NCI-H2196 (cell line): ENCODE results near the gene BIRC6.
"Not testable (repeated sequence)": the region's sequence is repeated elsewhere in the genome, so short reads cannot be mapped to it uniquely, and the experiment has no call there.

Experiments
- DNase-seq: peaks from one replicate; lab custom pipeline; 2025; ENCODE audit not compliant: unreplicated experiment; lab: John Stamatoyannopoulos, UW

BIRC6 gene, protein sequence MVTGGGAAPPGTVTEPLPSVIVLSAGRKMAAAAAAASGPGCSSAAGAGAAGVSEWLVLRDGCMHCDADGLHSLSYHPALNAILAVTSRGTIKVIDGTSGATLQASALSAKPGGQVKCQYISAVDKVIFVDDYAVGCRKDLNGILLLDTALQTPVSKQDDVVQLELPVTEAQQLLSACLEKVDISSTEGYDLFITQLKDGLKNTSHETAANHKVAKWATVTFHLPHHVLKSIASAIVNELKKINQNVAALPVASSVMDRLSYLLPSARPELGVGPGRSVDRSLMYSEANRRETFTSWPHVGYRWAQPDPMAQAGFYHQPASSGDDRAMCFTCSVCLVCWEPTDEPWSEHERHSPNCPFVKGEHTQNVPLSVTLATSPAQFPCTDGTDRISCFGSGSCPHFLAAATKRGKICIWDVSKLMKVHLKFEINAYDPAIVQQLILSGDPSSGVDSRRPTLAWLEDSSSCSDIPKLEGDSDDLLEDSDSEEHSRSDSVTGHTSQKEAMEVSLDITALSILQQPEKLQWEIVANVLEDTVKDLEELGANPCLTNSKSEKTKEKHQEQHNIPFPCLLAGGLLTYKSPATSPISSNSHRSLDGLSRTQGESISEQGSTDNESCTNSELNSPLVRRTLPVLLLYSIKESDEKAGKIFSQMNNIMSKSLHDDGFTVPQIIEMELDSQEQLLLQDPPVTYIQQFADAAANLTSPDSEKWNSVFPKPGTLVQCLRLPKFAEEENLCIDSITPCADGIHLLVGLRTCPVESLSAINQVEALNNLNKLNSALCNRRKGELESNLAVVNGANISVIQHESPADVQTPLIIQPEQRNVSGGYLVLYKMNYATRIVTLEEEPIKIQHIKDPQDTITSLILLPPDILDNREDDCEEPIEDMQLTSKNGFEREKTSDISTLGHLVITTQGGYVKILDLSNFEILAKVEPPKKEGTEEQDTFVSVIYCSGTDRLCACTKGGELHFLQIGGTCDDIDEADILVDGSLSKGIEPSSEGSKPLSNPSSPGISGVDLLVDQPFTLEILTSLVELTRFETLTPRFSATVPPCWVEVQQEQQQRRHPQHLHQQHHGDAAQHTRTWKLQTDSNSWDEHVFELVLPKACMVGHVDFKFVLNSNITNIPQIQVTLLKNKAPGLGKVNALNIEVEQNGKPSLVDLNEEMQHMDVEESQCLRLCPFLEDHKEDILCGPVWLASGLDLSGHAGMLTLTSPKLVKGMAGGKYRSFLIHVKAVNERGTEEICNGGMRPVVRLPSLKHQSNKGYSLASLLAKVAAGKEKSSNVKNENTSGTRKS (N-terminal part only)

DNA sequence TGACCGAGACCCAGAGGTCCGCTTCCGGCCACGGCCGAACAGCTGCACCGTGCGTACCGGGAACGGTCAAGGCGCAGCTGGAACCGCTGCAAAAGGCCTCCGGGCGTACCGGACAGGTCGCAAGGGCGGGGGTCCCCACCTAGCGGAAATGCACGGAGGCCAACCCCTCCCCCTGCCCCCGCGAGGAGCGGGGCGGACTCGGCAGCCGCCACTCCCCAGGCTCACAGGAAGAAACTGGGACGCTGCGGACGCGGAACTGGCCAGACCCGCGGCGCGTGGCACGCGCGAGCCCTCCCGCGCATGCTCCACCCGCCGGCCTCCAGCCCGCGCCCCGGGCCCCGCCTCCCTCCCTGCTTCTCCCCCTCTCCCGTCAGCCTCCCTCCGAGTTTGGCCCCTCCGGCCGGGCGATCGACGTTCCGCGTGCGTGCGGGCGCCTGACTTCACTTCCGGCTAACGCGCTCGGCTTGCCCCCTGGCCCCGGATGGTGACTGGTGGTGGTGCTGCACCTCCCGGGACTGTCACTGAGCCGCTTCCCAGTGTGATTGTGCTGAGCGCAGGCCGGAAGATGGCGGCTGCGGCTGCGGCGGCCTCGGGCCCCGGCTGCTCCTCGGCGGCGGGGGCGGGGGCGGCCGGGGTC is at the start of gene BIRC6:
Gene BIRC6, plus strand, starts transcription at position 343 of the 637 bp plus-strand sequence. Its CDS starts 139 bp downstream, at position 482.
- peak; percentile 96 for DNase-seq

DNA sequence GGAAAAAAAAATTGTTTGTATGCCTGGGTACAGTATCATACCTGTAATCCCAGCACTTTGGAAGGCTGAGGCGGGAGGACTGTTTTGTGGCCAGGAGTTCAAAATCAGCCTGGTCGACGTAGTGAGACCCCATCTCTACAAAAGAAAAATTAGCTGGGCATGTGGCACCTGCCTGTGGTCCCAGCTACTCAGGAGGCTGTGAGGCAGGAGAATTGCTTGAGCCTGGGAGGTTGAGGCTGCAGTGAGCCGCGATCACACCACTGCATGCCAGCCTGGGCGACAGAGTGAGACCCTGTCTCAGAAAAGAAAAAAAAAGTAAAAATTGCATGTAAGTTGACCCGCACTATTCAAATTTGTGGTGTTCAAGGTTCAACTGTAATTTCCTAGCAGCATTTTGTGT is 46.2 kb upstream of the BIRC6 start:
- no peak for DNase-seq

DNA sequence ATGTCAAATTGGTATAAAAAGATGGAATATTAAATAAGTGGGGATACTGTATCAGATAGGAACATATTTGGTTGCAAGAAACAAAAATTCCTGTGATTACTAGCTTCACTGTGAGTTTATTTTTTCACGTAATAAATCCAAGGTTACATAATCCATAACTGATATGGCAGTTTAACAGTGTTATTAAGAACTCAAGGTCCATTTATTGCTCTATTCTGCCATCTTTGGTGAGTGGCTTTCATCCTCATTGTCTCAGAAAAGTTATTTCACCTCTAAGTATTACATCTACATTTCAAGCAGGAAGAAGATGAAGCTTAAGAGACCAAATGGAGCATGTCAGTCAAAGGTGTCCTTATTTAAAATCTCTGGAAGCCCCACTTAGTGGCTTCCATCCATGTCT is 41.9 kb upstream of the BIRC6 start:
- DNase-seq: no peak

- not testable (repeated sequence) for DNase-seq
These were observed 28.1 kb upstream of the BIRC6 start for GRCh38 chr2:32328679-32329078.

DNA sequence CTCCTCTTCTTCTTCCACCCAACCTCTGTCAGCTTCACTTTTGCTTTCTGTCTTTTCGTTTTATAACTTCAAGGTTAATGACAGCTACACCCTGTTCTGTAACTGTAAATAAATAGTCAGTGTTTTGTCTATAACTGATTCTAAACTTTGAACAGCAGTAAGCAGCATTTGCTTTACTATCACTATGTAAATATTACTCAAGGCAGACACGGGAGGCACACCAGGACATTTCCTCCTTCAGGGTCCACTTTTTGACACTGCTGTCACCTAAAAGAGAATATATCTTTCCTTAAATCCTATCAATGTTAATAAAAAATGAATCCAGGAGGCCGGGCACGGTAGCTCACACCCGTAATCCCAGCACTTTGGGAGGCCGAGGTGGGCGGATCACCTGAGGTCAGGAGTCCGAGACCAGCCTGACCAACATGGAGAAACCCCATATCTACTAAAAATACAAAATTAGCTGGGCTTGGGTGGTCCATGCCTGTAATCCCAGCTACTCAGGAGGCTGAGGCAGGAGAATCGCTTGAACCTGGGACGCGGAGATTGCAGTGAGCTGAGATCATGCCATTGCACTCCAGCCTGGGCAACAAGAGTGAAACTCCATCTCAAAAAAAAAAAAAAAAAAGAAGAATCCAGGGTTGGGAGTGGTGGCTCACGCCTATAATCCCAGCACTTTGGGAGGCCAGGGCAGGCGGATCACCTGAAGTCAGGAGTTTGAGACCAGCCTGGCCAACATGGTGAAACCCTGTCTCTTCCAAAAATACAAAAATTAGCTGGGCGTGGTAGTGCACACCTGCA is 27.4 kb upstream of the BIRC6 start:
- DNase-seq: not testable (repeated sequence)

DNA sequence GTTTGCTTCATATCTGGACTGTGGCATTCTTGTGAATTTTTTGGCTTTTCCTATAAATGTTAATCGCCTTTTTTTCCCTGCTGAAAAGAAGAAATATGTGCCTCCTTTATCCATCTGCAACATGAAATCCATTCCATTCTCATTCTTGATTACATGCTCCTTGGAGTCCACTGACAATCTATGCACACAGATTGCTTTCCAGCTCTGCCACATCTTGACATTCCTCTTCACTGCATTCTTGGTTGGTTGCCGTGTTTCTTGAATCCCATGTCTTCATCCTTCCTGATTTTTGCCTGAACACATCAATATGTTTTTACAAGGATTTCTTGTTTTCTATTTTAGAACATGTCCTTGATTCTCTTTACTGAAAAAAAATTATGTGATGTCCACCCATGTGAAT is 26.7 kb upstream of the BIRC6 start:
- DNase-seq: no peak

DNA sequence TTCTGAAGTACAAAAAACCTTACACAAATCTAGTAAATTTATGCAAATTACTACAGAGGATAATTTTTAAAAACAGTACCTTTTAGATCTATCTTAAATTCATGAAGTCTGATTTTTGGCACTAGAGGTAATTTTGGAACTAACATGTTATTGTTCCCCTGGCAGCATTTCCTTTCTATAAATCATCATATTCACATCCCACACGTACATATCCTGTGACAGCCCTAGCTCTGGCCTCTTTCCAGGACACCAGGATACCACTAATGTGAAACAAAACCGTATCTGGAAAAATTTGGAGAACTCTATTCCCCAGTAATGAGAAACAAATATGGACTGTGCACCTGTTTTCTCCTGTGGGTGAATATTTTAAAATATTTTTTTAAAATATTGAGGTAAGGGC is 14.0 kb upstream of the BIRC6 start:
- DNase-seq: no peak

DNA sequence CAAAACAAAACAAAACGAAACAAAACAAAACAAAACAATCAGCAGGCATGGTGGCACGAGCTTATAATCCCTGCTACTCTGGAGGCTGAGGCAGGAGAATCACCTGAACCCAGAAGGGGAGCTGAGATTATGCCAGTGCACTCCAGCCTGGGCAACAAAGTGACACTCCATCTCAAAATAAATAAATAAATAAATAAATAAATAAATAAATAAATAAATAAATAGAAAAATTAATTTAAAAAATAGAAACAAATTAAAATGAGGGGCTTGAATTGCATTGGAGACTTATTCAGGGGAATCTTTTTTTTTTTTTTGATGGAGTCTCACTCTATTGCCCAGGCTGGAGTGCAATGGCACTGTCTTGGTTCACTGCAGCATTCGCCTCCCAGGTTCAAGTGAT is 6.0 kb upstream of the BIRC6 start:
- not testable (repeated sequence) for DNase-seq

DNA sequence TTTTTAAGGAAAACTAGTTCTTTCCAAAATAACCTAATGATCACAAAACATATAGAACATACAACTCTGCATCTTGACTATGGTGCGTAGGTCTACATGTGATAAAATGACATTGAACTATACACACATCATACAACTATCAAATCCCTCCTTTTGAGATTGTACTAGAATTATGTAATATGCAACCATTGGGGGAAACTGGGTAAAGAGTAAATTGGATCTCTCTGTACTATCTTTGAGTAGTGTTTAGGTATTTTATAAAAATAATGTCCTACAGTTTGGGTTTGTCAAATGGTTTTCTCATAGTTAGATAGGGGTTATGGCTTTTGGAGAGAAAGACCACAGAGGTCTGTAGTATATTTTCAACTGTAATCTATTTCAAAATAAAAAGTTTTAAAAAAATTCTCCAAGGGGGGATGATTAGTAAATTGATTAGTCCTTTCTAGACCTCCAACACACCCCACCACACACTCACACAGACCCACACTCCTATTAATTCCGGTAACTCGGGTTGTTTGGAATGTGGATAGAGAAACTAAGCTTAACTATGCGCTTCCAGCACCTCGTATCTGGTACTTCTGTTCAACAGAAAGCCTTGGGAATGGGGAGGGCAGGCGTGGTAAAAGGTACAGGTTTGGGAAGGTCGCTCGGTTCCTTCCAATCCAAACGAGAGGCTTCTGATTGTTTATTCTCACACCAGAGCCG is 695 bp upstream of the BIRC6 start:
- no peak for DNase-seq

DNA sequence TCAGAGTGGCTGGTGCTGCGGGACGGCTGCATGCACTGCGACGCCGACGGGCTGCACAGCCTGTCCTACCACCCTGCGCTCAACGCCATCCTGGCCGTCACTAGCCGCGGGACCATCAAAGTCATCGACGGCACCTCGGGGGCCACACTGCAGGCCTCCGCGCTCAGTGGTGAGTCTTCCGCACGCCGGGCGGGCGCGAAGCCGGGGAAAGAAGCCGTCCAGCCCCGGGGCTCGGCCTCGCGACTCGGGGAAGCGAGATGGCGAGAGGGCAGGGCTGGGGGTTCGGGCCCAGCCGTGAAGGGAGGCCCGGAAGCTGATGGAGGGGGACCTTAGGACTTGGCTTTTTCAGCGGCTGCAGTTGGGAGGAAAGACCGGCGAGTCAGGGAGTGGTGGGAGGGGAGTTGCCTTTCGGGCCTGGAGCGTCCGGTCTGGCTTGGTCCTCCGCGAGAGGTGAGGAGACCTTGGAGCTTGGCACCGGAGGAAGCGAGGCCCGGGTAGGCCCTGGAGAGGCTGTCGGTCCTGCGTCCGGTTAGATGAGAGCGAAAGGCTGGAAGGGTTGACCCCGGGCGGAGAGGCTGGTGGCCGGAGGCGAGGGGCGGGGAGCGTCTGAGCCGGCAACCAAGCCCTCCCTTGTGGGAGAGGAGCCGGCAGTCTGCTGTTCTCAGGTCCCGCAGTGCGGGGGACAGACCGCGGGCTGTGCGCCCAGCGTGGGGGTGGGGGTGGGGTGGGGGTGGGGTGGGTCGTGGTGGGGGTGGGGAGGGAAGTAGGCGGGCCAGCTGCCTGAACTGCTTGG is 691 bp downstream of the BIRC6 start:
- no peak for DNase-seq

DNA sequence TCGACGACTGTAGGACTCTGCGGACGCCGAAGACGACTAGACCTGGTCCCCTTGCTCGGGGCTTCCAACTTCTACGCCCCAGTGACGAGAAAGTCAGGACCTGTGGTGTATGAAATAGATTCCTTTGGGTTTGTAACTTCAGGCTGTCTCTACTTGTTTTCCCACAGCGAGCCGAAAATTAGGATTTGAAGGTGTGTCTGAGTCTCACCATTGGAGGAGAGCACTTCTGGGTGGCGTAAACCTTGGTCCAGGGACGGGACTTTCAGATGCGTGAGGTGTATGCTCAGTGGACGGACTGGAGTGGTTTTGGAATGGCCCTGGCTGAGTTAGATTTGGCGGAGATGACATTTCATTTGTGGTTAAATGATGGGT is 1.3 kb downstream of the BIRC6 start:
- no peak for DNase-seq

DNA sequence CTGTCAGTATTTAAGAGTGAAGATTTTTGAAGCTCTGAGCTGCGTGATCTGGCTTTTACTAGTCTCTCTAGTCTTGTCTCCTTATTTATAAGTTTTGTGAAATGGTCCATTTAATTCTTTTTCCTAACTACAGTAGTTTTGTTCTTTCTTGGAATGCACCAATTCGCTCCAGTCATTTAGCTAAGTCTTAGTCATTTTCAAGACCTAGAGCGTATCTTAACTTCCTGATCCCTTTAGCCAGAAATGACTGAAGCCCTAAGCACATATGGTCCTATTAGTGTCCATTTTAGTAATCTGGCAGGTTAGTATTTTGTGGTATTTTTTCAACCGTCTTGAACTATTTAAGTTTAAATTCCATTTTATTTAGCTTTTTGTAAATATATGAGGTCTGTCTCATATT is 3.6 kb downstream of the BIRC6 start:
- no peak for DNase-seq

DNA sequence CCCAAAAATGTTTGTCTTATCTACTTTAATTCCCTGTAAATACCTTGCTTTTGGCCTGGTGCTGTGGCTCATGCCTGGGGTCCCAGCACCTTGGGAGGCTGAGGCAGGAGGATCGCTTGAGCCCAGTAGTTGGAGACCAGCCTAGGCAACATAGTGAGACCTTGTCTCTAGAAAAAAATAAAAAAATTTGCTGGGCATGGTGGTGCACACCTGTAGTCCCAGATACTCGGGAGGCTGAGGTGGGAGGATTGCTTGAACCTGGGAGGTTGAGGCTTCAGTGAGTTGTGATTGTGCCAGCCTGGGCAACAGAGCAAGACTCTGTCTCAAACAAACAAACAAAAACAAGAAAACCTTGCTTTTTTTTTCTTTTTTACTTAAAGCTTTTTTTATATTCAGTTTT is 6.2 kb downstream of the BIRC6 start:
- not testable (repeated sequence) for DNase-seq

- DNase-seq: no peak
These were observed 6.8 kb downstream of the BIRC6 start for GRCh38 chr2:32363597-32363996.

DNA sequence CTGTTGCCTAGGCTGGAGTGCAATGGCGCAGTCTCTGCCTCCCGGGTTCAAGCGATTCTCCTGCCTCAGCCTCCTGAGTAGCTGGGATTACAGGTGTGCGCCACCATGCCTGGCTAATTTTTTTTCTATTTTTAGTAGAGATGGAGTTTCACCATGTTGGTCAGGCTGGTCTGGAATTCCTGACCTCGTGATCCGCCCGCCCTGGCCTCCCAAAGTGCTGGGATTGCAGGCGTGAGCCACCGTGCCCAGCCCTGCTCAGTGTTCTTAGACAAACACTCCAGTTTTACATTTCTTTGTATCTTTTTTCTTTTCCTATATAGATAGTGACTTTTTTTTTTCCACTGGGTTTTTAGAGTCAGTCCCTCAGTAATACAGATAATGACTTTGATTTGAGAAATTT is 7.5 kb downstream of the BIRC6 start:
- not testable (repeated sequence) for DNase-seq

- DNase-seq: not testable (repeated sequence)
These were observed 8.9 kb downstream of the BIRC6 start for GRCh38 chr2:32365679-32366078.

DNA sequence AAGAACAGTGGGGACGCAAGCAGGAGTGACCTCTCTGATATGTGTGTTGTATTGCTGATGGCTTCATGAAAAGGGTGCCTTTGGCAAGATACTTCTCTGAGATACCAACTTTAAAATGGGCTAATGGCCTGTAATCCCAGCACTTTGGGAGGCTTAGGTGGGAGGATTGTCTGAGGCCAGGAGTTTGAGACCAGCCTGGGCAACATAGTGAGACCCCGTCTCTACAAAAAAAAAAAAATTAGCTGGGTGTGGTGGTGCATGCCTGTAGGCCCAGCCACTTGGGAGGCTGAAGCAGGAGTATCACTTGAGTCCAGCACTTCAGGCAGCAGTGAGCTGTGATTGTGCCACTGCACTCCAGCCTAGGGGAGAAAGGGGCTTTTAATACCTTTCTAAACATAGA is 9.8 kb downstream of the BIRC6 start:
- DNase-seq: no peak

DNA sequence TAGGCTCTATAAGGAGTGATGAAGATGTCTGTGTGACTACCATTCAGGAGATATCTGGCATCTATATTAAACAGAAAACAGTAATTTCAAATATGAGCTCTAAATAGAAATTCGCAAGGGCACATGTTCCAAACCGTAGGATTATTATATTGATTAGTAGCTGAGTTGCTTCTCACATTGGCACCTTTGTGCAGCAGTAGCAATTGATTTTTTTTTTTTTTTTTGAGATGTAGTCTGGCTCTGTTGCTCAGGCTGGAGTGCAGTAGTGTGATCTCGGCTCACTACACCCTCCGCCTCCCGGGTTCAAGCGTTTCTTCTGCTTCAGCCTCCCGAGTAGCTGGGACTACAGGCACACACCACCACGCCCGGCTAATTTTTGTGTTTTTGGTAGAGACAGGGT is 12.4 kb downstream of the BIRC6 start:
- DNase-seq: no peak

GRCh38 chr2:32370942-32371341 is 14.1 kb downstream of the BIRC6 start:
- not testable (repeated sequence) for DNase-seq
